Measurements from ENCODE around the gene XCR1. TPM values are rescaled to one million over a fixed set of nuclear protein-coding genes. Genes with fewer than 3 reads are reported as not detected.

The XCR1 gene
- total RNA-seq: not detected in 2 replicates
- long read RNA-seq: 0 reads

- H3K36me3 Mint-ChIP-seq (ENCODE audit: low read depth): no peaks in the 10 kb centered on the region
- no peak for TF ChIP-seq CTCF (conservative IDR thresholded peaks at IDR 0.05)
- DNase-seq (ENCODE audit: low read depth, low spot score): no peak
- H3K9me3 Mint-ChIP-seq: peaks cover 10% of the 10 kb centered on the region
- H3K27me3 Mint-ChIP-seq (ENCODE audit: low read depth): no peaks in the 10 kb centered on the region
- H3K27ac Mint-ChIP-seq (ENCODE audit: unreplicated experiment): no peak within 1 kb of the TSS
- no peak within 1 kb of the TSS for H3K4me3 Mint-ChIP-seq
- H3K4me1 Mint-ChIP-seq: no peaks in the 10 kb centered on the region
Observed at GRCh38 chr3:46027021-46027705, at the start of gene XCR1. Gene XCR1 (minus strand): TSS chr3:46027483. CDS start chr3:46021947, 5,536 bp downstream.

- no peak for TF ChIP-seq CTCF (conservative IDR thresholded peaks at IDR 0.05)
- Mint-ChIP-seq H3K4me1 (no peaks in the 10 kb centered on the region), H3K27ac (ENCODE audit: unreplicated experiment) (no peak overlapping the region), H3K27me3 (ENCODE audit: low read depth) (peaks cover 10% of the 10 kb centered on the region), H3K9me3 (peaks cover 13% of the 10 kb centered on the region), H3K36me3 (ENCODE audit: low read depth) (peaks cover under 1% of the 10 kb centered on the region), H3K4me3 (no peak overlapping the region)
- DNase-seq (ENCODE audit: low read depth, low spot score): no peak
Observed at GRCh38 chr3:46076606-46077005, 49.3 kb upstream of the XCR1 start.

- Mint-ChIP-seq H3K9me3 (peaks cover 16% of the 10 kb centered on the region), H3K36me3 (ENCODE audit: low read depth) (peaks cover 3% of the 10 kb centered on the region), H3K27ac (ENCODE audit: unreplicated experiment) (no peak overlapping the region), H3K4me1 (no peaks in the 10 kb centered on the region), H3K27me3 (ENCODE audit: low read depth) (peaks cover 12% of the 10 kb centered on the region), H3K4me3 (no peak overlapping the region)
- no peak for TF ChIP-seq CTCF (conservative IDR thresholded peaks at IDR 0.05)
- no peak for DNase-seq (ENCODE audit: low read depth, low spot score)
Observed at GRCh38 chr3:46075816-46076215, 48.5 kb upstream of the XCR1 start.

GRCh38 chr3:46071222-46071858 is 44.1 kb upstream of the XCR1 start:
- H3K4me1 Mint-ChIP-seq: peaks cover 15% of the 10 kb centered on the region
- H3K9me3 Mint-ChIP-seq: peaks cover 12% of the 10 kb centered on the region
- DNase-seq (ENCODE audit: low read depth, low spot score): no peak
- H3K36me3 Mint-ChIP-seq (ENCODE audit: low read depth): peaks cover 3% of the 10 kb centered on the region
- no peak overlapping the region for H3K27ac Mint-ChIP-seq (ENCODE audit: unreplicated experiment)
- TF ChIP-seq CTCF (conservative IDR thresholded peaks at IDR 0.05): no peak
- no peak overlapping the region for H3K4me3 Mint-ChIP-seq
- peaks cover 12% of the 10 kb centered on the region for H3K27me3 Mint-ChIP-seq (ENCODE audit: low read depth)

GRCh38 chr3:46070595-46071093 is 43.4 kb upstream of the XCR1 start:
- peaks cover 15% of the 10 kb centered on the region for H3K4me1 Mint-ChIP-seq
- no peak overlapping the region for H3K27ac Mint-ChIP-seq (ENCODE audit: unreplicated experiment)
- H3K9me3 Mint-ChIP-seq: peaks cover 12% of the 10 kb centered on the region

More at GRCh38 chr3:46070595-46071093, 43.4 kb upstream of the XCR1 start:
- no peak overlapping the region for H3K4me3 Mint-ChIP-seq
- peaks cover 3% of the 10 kb centered on the region for H3K36me3 Mint-ChIP-seq (ENCODE audit: low read depth)
- H3K27me3 Mint-ChIP-seq (ENCODE audit: low read depth): peaks cover 12% of the 10 kb centered on the region
- no peak for TF ChIP-seq CTCF (conservative IDR thresholded peaks at IDR 0.05)
- no peak for DNase-seq (ENCODE audit: low read depth, low spot score)

All from neural crest cell (in vitro differentiated cells).